AG04449 (cell line): ENCODE measurements around the gene ACOX3.
"Not testable (repeated sequence)": the region's sequence is repeated elsewhere in the genome, so short reads cannot be mapped to it uniquely, and the experiment has no call there.

Source experiments
- CTCF ChIA-PET: fragments of 350-600 bp; formaldehyde crosslinking; extraction: SDS; loops from one replicate; lab custom pipeline; 2021; ENCODE audit warnings: antibody characterized with exemption; lab: Yijun Ruan, JAX
- POLR2A ChIA-PET: fragments of 400-600, 350-600 bp; formaldehyde crosslinking; extraction: SDS; loops from one replicate; lab custom pipeline; 2020; ENCODE audit warnings: antibody characterized with exemption, inconsistent platforms; lab: Yijun Ruan, JAX
- DNase-seq: peaks from one replicate; pipeline ENCODE4 v3.0.0-alpha.2; 2010; ENCODE audit warnings: low read depth, low spot score
- H3K4me3 ChIP-seq: 2 replicates; pipeline ENCODE4 v1.5.1; 2011; ENCODE audit warnings: low read depth, mild to moderate bottlenecking, control low read depth, low read length
- TF ChIP-seq, protein P1 (sequence below): IDR thresholded peaks from one replicate; pipeline ENCODE4 v1.5.1; 2011; ENCODE audit warnings: mild to moderate bottlenecking, moderate library complexity, low read length, control low read depth, inconsistent platforms; ENCODE audit not compliant: insufficient read depth; ENCODE audit errors: missing control alignments

ACOX3 gene

DNA sequence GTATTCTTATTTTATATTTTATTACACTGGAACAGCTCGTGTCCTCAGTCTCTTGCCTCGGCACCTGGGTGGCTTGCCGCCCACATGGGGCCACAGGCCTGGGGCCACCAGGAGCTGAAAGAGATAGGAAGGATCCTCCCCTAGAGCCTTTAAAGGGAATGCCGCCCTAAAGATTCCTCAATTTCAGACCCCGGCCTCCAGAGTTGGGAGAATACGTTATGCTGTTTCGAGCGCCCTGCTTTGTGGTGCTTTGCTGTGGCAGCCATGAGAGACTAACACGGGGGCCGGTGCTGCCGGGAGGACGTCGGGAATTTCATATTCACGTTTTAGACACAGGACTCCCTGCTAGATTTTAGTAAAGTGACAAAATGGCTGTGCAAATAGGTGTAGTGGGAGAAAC, 33.2 kb downstream of the ACOX3 start:
- H3K4me3 ChIP-seq, result no peak overlapping the region
- ChIA-PET CTCF (interaction anchor here (1.0 to 23.1 kb wide), 7 partner anchors 8 to 231 kb away, joined by 3 to 679 read pairs (median 8); no protein-coding TSS in a partner anchor), POLR2A (no interaction called here)
- TF ChIP-seq, protein P1, sequence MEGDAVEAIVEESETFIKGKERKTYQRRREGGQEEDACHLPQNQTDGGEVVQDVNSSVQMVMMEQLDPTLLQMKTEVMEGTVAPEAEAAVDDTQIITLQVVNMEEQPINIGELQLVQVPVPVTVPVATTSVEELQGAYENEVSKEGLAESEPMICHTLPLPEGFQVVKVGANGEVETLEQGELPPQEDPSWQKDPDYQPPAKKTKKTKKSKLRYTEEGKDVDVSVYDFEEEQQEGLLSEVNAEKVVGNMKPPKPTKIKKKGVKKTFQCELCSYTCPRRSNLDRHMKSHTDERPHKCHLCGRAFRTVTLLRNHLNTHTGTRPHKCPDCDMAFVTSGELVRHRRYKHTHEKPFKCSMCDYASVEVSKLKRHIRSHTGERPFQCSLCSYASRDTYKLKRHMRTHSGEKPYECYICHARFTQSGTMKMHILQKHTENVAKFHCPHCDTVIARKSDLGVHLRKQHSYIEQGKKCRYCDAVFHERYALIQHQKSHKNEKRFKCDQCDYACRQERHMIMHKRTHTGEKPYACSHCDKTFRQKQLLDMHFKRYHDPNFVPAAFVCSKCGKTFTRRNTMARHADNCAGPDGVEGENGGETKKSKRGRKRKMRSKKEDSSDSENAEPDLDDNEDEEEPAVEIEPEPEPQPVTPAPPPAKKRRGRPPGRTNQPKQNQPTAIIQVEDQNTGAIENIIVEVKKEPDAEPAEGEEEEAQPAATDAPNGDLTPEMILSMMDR, result no peak
- no peak for DNase-seq

DNA sequence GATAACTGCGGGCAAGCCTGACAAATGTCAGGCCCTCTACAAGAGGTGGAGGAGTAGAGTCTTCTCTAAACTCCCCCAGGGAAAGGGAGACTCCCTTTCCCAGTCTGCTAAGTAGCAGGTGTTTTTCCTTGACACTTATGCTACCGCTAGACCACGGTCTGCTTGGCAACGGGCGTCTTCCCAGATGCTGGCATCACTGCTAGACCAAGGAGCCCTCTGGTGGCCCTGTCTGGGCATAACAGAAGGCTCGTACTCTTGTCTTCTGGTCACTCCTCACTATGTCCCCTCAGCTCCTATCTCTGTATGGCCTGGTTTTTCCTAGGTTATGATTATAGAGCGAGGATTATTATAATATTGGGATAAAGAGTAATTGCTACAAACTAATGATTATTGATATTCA, 33.6 kb downstream of the ACOX3 start:
- CTCF ChIA-PET, result interaction anchor here (0.8 to 23.1 kb wide), 8 partner anchors 9 to 230 kb away, joined by 3 to 679 read pairs (median 6); no protein-coding TSS in a partner anchor
- DNase-seq, H3K4me3 ChIP-seq, POLR2A ChIA-PET: not testable (repeated sequence)
- TF ChIP-seq, protein P1, result peak; percentile 28

DNA sequence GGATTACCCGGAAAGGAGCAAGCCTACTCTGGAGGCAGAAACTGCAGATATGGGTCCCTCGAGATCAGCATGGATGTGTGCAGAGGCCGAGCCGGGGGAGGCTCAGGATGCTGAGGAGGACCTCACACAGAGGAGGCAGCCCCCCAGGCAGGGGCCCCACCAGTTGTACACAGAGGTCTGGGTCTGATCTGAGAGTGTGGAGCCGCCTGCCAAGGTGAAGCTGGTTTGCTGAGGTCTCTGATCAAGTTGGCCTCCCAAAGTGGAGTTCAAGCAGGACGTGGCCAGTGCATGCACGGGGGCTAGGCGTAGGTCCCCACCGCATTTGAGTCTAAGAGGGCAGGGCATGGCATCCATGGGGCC, 35.0 kb downstream of the ACOX3 start:
- TF ChIP-seq, protein P1, result no peak
- CTCF ChIA-PET, result interaction anchor here (0.7 to 23.1 kb wide), 8 partner anchors 10 to 236 kb away, joined by 3 to 679 read pairs (median 6); no protein-coding TSS in a partner anchor
- DNase-seq, result no peak
- H3K4me3 ChIP-seq, result no peak overlapping the region
- POLR2A ChIA-PET, result no interaction called here

DNA sequence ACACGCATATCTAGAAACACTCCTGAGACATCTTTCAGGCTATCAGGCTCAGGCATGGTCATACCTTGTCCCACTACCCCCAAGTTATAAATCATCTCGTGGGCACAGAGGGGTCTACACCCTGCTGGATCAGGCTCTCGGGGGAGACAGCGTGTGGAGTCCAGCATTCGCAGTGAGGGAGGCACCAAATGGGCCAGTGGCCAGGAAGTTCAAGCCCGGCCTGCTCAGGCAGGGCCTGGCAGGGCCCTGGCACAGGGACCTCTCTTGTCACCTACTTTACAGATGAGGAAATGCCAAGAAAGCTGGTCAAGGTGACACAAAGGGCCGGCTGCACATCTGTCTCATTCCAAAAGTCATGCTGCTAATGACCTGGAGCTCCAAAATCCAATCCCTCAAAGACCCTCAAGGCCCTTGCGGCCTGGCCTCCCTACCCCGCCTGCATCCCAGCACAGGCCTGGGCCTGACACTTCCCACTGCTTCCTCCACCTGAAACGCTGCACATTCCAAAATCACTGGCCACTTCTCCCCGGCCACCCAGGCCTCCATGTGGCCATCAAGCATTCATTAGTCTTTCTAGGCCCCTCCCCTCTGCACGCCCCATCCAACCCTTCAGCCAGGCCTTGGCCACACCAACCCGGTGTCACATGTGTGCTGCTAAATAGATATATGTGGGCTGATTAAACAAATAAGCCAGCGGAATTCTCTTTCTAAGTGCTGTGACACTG, 35.6 kb downstream of the ACOX3 start:
- DNase-seq, result no peak
- ChIA-PET CTCF (interaction anchor here (0.7 to 23.1 kb wide), 9 partner anchors 11 to 235 kb away, joined by 3 to 679 read pairs (median 6); no protein-coding TSS in a partner anchor), POLR2A (no interaction called here)
- no peak overlapping the region for H3K4me3 ChIP-seq
- TF ChIP-seq, protein P1, result no peak

DNA sequence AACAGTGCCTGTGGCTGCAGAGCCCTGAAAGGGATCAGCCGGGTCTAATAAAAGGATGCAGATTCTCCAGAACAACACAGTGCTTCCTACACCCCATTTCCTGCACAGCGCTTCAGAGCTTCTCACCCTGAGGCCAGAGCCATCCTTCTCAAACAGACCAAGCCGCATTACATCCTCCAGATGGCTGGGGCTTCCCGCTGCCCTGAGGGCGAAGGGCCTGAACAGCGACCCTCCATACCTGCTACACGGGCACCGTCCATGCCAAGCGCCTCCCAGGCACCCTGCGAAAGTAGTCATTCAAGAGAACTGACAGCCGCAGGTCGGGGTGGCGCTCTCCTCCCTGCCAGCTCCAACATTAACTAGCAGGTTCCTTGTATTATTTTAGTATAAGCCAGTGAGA, 36.5 kb downstream of the ACOX3 start:
- ChIA-PET CTCF (interaction anchor here (1.4 to 23.1 kb wide), 17 partner anchors 10 to 227 kb away, joined by 3 to 679 read pairs (median 8); partner anchors contain the start of gene HTRA3), POLR2A (no interaction called here)
- no peak for DNase-seq
- no peak overlapping the region for H3K4me3 ChIP-seq
- TF ChIP-seq, protein P1, result no peak

DNA sequence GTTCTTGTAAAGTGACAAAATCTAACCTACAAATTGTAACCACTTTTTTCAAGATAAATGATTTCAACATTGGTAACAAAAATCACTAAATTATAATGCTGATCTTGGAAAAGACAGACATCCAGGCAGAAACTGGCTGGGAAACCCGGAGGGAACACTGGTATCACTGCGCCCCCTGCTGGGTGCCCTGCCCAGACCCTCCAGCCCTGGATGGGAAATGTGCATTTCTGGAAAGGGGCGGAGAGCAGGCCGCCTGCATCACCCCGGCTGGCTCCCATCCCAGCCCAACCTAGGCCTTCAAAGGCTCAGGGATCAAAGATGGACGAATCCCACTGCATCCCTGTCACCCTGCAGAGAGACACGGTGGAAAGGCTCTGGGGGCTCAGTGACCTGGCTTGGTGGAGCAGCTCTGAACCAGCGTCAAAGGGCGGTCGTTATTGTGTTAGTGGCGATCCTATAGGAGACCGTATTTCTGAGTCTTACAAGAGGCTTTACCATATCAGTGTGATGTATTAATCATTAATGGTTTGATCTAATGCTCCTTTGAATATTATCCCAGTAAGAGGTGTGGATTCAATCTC, 37.3 kb downstream of the ACOX3 start:
- H3K4me3 ChIP-seq, result no peak overlapping the region
- TF ChIP-seq, protein P1, result peak; percentile 94
- POLR2A ChIA-PET, result interaction anchor here (0.6 kb wide), 1 partner anchor 169 kb away, joined by 3 read pairs; no protein-coding TSS in a partner anchor
- CTCF ChIA-PET, result interaction anchor here (0.8 to 23.1 kb wide), 42 partner anchors 8 to 273 kb away, joined by 3 to 679 read pairs (median 5); partner anchors contain the start of genes HTRA3 and SH3TC1
- no peak for DNase-seq
